ENCODE measurements around the gene CTCFL.
A peak's percentile ranks its signal among the peaks of the same experiment; 100 is the strongest.

CTCFL gene

GRCh38 chr20:57566803-57567459 lies 42.0 kb upstream of the CTCFL start:
- peaks cover 3 to 31% (median 23%) of the 10 kb centered on the region in 5 donors for H3K36me3 ChIP-seq (ENCODE audit: control insufficient read depth in 5 of 5, insufficient read depth in 5 of 5, low read length in 5 of 5)
- H3K9me3 ChIP-seq (ENCODE audit: control insufficient read depth in 5 of 5, low read length in 5 of 5), result no peaks in the 10 kb centered on the region
- H3K27me3 ChIP-seq (ENCODE audit: control insufficient read depth in 5 of 5, insufficient read depth in 4 of 5, low read length in 5 of 5), result peaks cover 0 to 9% (median 3%) of the 10 kb centered on the region in 5 donors
- H3K4me3 ChIP-seq (ENCODE audit: low read depth in 1 of 5, low read length in 5 of 5), result no peak overlapping the region
- no peak overlapping the region for H3K9ac ChIP-seq (ENCODE audit: low read length in 5 of 5)
- peaks cover 5 to 53% (median 47%) of the 10 kb centered on the region in 5 donors for H3K4me1 ChIP-seq (ENCODE audit: control insufficient read depth in 5 of 5, insufficient read depth in 5 of 5, low read length in 5 of 5)
- H3K27ac ChIP-seq (ENCODE audit: low read depth, low read length), result peak overlapping the region; percentile 26

DNA sequence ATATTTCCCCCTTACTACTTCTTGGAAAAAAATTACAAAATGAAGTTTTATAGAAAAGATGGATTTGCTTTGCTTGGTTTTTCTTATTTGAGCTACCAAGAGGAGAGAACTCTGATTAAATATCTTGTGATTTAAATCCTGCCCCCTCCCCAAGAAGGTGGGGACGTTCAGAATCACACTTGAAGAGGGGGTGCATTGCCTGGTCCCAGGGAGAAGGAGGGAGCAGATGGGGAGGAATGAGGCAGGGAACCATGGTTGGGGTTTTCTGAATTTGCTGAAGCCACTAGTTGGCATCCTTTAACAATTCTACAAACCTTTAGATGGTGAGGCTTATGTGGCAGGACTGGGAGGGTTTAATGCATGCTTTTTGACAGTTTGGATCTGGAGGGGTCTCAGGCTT lies 41.5 kb upstream of the CTCFL start:
- no peaks in the 10 kb centered on the region for H3K9me3 ChIP-seq (ENCODE audit: control insufficient read depth in 5 of 5, low read length in 5 of 5)
- peaks cover 3 to 31% (median 23%) of the 10 kb centered on the region in 5 donors for H3K36me3 ChIP-seq (ENCODE audit: control insufficient read depth in 5 of 5, insufficient read depth in 5 of 5, low read length in 5 of 5)
- H3K27ac ChIP-seq (ENCODE audit: low read depth, low read length), result peak overlapping the region; percentile 26
- peaks cover 0 to 9% (median 3%) of the 10 kb centered on the region in 5 donors for H3K27me3 ChIP-seq (ENCODE audit: control insufficient read depth in 5 of 5, insufficient read depth in 4 of 5, low read length in 5 of 5)
- H3K4me3 ChIP-seq (ENCODE audit: low read depth in 1 of 5, low read length in 5 of 5), result no peak overlapping the region
- H3K9ac ChIP-seq (ENCODE audit: low read length in 5 of 5), result no peak overlapping the region
- H3K4me1 ChIP-seq (ENCODE audit: control insufficient read depth in 5 of 5, insufficient read depth in 5 of 5, low read length in 5 of 5), result peaks cover 6 to 58% (median 53%) of the 10 kb centered on the region in 5 donors

- Histone ChIP-seq H3K36me3 (ENCODE audit: control insufficient read depth in 5 of 5, insufficient read depth in 5 of 5, low read length in 5 of 5) (peaks cover 3 to 31% (median 23%) of the 10 kb centered on the region in 5 donors), H3K27me3 (ENCODE audit: control insufficient read depth in 5 of 5, insufficient read depth in 4 of 5, low read length in 5 of 5) (peaks cover 0 to 9% (median 3%) of the 10 kb centered on the region in 5 donors), H3K9ac (ENCODE audit: low read length in 5 of 5) (no peak overlapping the region), H3K4me3 (ENCODE audit: low read depth in 1 of 5, low read length in 5 of 5) (peak overlapping the region in 1 of 5 donors; percentile 22), H3K9me3 (ENCODE audit: control insufficient read depth in 5 of 5, low read length in 5 of 5) (no peaks in the 10 kb centered on the region), H3K4me1 (ENCODE audit: control insufficient read depth in 5 of 5, insufficient read depth in 5 of 5, low read length in 5 of 5) (peaks cover 9 to 61% (median 53%) of the 10 kb centered on the region in 5 donors), H3K27ac (ENCODE audit: low read depth, low read length) (peak overlapping the region; percentile 37)
Measured at GRCh38 chr20:57564951-57565642, 40.2 kb upstream of the CTCFL start.

GRCh38 chr20:57564180-57564802 lies 39.4 kb upstream of the CTCFL start:
- peaks cover 0 to 9% (median 3%) of the 10 kb centered on the region in 5 donors for H3K27me3 ChIP-seq (ENCODE audit: control insufficient read depth in 5 of 5, insufficient read depth in 4 of 5, low read length in 5 of 5)
- H3K4me1 ChIP-seq (ENCODE audit: control insufficient read depth in 5 of 5, insufficient read depth in 5 of 5, low read length in 5 of 5), result peaks cover 10 to 69% (median 59%) of the 10 kb centered on the region in 5 donors
- H3K36me3 ChIP-seq (ENCODE audit: control insufficient read depth in 5 of 5, insufficient read depth in 5 of 5, low read length in 5 of 5), result peaks cover 3 to 31% (median 23%) of the 10 kb centered on the region in 5 donors
- no peaks in the 10 kb centered on the region for H3K9me3 ChIP-seq (ENCODE audit: control insufficient read depth in 5 of 5, low read length in 5 of 5)
- H3K9ac ChIP-seq (ENCODE audit: low read length in 5 of 5), result no peak overlapping the region
- H3K4me3 ChIP-seq (ENCODE audit: low read depth in 1 of 5, low read length in 5 of 5), result peak overlapping the region in 2 of 5 donors; percentile 2 to 43
- H3K27ac ChIP-seq (ENCODE audit: low read depth, low read length), result peak overlapping the region; percentile 37

DNA sequence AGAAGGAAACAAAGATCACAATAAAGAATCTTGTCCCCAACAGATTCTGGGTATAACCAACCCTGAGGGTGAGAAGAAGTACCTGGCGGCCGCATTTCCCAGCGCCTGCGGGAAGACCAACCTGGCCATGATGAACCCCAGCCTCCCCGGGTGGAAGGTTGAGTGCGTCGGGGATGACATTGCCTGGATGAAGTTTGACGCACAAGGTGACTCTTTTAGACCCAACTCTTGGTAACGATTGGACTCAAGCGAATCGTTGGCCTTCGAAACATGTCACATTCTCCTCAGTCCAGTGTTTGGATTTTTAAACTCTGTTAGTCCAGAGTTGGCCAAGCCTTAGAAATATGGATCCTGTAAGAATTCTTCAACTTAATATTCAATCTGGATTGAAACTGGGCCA lies 38.6 kb upstream of the CTCFL start:
- peak overlapping the region; percentile 37 for H3K27ac ChIP-seq (ENCODE audit: low read depth, low read length)
- peak overlapping the region in 3 of 5 donors; percentile 38 to 66 (median 59) for H3K4me3 ChIP-seq (ENCODE audit: low read depth in 1 of 5, low read length in 5 of 5)
- peaks cover 0 to 5% (median 0%) of the 10 kb centered on the region in 5 donors for H3K27me3 ChIP-seq (ENCODE audit: control insufficient read depth in 5 of 5, insufficient read depth in 4 of 5, low read length in 5 of 5)
- peaks cover 3 to 31% (median 23%) of the 10 kb centered on the region in 5 donors for H3K36me3 ChIP-seq (ENCODE audit: control insufficient read depth in 5 of 5, insufficient read depth in 5 of 5, low read length in 5 of 5)
- no peaks in the 10 kb centered on the region for H3K9me3 ChIP-seq (ENCODE audit: control insufficient read depth in 5 of 5, low read length in 5 of 5)
- H3K9ac ChIP-seq (ENCODE audit: low read length in 5 of 5), result no peak overlapping the region
- H3K4me1 ChIP-seq (ENCODE audit: control insufficient read depth in 5 of 5, insufficient read depth in 5 of 5, low read length in 5 of 5), result peaks cover 10 to 75% (median 65%) of the 10 kb centered on the region in 5 donors

DNA sequence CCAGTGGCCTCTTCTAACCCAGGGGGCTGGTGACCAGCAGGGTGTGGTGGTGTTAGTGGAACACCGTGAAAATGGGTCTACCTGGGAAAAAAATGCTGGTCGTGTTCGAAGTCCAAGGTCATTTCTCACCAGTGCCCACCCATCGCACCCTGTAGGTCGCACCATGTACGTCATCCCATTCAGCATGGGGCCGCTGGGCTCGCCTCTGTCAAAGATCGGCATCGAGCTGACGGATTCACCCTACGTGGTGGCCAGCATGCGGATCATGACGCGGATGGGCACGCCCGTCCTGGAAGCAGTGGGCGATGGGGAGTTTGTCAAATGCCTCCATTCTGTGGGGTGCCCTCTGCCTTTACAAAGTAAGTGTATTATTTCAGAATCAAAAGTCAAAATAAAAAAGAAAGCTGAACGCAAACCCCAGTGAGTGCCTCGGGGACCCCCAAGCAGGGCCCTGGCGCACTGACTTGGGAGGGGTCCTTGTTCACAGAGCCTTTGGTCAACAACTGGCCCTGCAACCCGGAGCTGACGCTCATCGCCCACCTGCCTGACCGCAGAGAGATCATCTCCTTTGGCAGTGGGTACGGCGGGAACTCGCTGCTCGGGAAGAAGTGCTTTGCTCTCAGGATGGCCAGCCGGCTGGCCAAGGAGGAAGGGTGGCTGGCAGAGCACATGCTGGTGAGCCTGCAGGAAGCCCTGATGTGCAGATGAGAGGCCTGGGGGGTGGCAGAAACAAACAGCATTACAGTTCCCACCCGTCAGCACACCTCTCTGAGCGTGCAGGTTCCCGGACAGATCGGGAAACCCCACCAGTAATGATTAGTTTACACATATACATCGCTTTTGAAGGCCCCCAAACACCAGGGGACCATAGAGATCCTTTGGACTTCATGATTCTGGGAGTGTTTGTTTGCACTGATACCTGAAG lies 37.9 kb upstream of the CTCFL start:
- Histone ChIP-seq H3K4me1 (ENCODE audit: control insufficient read depth in 5 of 5, insufficient read depth in 5 of 5, low read length in 5 of 5) (peaks cover 10 to 76% (median 66%) of the 10 kb centered on the region in 5 donors), H3K27me3 (ENCODE audit: control insufficient read depth in 5 of 5, insufficient read depth in 4 of 5, low read length in 5 of 5) (peaks cover 0 to 4% (median 0%) of the 10 kb centered on the region in 5 donors), H3K4me3 (ENCODE audit: low read depth in 1 of 5, low read length in 5 of 5) (peak overlapping the region; percentile 47 to 84 (median 66)), H3K9me3 (ENCODE audit: control insufficient read depth in 5 of 5, low read length in 5 of 5) (no peaks in the 10 kb centered on the region), H3K36me3 (ENCODE audit: control insufficient read depth in 5 of 5, insufficient read depth in 5 of 5, low read length in 5 of 5) (peaks cover 3 to 31% (median 23%) of the 10 kb centered on the region in 5 donors), H3K27ac (ENCODE audit: low read depth, low read length) (peak overlapping the region; percentile 65), H3K9ac (ENCODE audit: low read length in 5 of 5) (peak overlapping the region in 1 of 5 donors; percentile 73)

GRCh38 chr20:57561356-57562279 lies 36.7 kb upstream of the CTCFL start:
- H3K9ac ChIP-seq (ENCODE audit: low read length in 5 of 5), result peak overlapping the region in 3 of 5 donors; percentile 15 to 73 (median 50)
- peaks cover 3 to 31% (median 23%) of the 10 kb centered on the region in 5 donors for H3K36me3 ChIP-seq (ENCODE audit: control insufficient read depth in 5 of 5, insufficient read depth in 5 of 5, low read length in 5 of 5)
- H3K4me3 ChIP-seq (ENCODE audit: low read depth in 1 of 5, low read length in 5 of 5), result peak overlapping the region; percentile 47 to 84 (median 66)
- peaks cover 10 to 76% (median 66%) of the 10 kb centered on the region in 5 donors for H3K4me1 ChIP-seq (ENCODE audit: control insufficient read depth in 5 of 5, insufficient read depth in 5 of 5, low read length in 5 of 5)
- H3K9me3 ChIP-seq (ENCODE audit: control insufficient read depth in 5 of 5, low read length in 5 of 5), result no peaks in the 10 kb centered on the region
- peak overlapping the region; percentile 65 for H3K27ac ChIP-seq (ENCODE audit: low read depth, low read length)
- H3K27me3 ChIP-seq (ENCODE audit: control insufficient read depth in 5 of 5, insufficient read depth in 4 of 5, low read length in 5 of 5), result peaks cover 0 to 3% (median 0%) of the 10 kb centered on the region in 5 donors

DNA sequence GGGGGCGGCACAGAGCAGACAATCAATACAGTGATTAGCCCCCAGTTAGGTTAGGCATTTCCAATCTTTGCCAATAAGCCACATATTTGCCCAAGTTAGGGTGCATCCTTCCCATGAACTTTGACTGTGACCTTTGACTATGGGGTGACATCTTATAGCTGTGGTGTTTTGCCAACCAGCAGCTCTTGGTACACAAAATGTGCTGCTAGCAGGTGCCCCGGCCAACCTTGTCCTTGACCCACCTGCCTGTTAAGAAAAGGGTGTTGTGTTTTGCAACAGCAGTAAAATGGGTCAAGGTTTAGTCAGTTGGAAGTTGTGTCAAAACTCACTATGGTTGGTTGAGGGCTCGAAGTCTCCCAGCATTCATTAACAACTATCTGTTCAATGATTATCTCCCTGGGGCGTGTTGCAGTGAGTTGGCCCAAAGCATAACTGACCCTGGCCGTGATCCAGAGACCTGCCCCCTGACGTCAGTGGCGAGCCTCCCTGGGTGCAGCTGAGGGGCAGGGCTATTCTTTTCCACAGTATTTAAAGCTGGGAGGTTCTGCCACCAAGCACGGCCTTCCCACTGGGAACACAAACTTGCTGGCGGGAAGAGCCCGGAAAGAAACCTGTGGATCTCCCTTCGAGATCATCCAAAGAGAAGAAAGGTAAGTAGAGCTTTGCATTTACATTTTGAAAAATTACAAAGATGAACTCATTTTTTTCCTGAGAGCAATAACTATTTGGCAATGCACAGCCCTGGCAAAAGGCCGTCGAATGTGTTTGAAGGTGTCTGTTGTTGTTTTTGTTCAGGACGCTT lies 35.8 kb upstream of the CTCFL start, which contains the start of gene PCK1:
TSS of gene PCK1 (plus strand) at position 557 of the 802 bp plus-strand sequence. CDS start 302 bp downstream, outside the sequence.
- H3K36me3 ChIP-seq (ENCODE audit: control insufficient read depth in 5 of 5, insufficient read depth in 5 of 5, low read length in 5 of 5), result peaks cover 2 to 30% (median 23%) of the 10 kb centered on the region in 5 donors
- H3K9me3 ChIP-seq (ENCODE audit: control insufficient read depth in 5 of 5, low read length in 5 of 5), result no peaks in the 10 kb centered on the region
- peak within 1 kb of the TSS; percentile 47 to 84 (median 66) for H3K4me3 ChIP-seq (ENCODE audit: low read depth in 1 of 5, low read length in 5 of 5)
- H3K4me1 ChIP-seq (ENCODE audit: control insufficient read depth in 5 of 5, insufficient read depth in 5 of 5, low read length in 5 of 5), result peaks cover 10 to 73% (median 66%) of the 10 kb centered on the region in 5 donors
- peak within 1 kb of the TSS; percentile 79 for H3K27ac ChIP-seq (ENCODE audit: low read depth, low read length)
- peaks cover 0 to 3% (median 0%) of the 10 kb centered on the region in 5 donors for H3K27me3 ChIP-seq (ENCODE audit: control insufficient read depth in 5 of 5, insufficient read depth in 4 of 5, low read length in 5 of 5)
- peak within 1 kb of the TSS in 3 of 5 donors; percentile 15 to 73 (median 50) for H3K9ac ChIP-seq (ENCODE audit: low read length in 5 of 5)
